ES-I3 (cell line): ENCODE results near the gene CEACAM1.
"Not testable (repeated sequence)": the region's sequence is repeated elsewhere in the genome, so short reads cannot be mapped to it uniquely, and the experiment has no call there.

ENCODE experiments used
- H3K36me3 ChIP-seq: 2 replicates; pipeline ENCODE4 v1.6.1; 2013; ENCODE audit warnings: mild to moderate bottlenecking, low read length, control low read depth, moderate library complexity; ENCODE audit not compliant: insufficient read depth
- H3K4me1 ChIP-seq: 2 replicates; pipeline ENCODE4 v1.6.1; 2013; ENCODE audit warnings: mild to moderate bottlenecking, control low read depth, low read length; ENCODE audit not compliant: insufficient read depth
- H3K9ac ChIP-seq: 2 replicates; pipeline ENCODE4 v1.6.1; 2013; ENCODE audit warnings: low read depth, mild to moderate bottlenecking, low read length, moderate library complexity
- H3K9me3 ChIP-seq: 2 replicates; pipeline ENCODE4 v1.6.1; 2013; ENCODE audit warnings: mild to moderate bottlenecking, low read length, moderate library complexity; ENCODE audit not compliant: control insufficient read depth, insufficient read depth

Gene CEACAM1

GRCh38 chr19:42535276-42535675, 7.0 kb upstream of the CEACAM1 start:
- not testable (repeated sequence) for H3K36me3 ChIP-seq

GRCh38 chr19:42534391-42534790, 6.1 kb upstream of the CEACAM1 start:
- peaks cover 10% of the 10 kb centered on the region for H3K4me1 ChIP-seq
- no peak overlapping the region for H3K9ac ChIP-seq
- no peaks in the 10 kb centered on the region for H3K36me3 ChIP-seq
- no peaks in the 10 kb centered on the region for H3K9me3 ChIP-seq

More at GRCh38 chr19:42535276-42535675, 7.0 kb upstream of the CEACAM1 start:
- H3K4me1 ChIP-seq = peaks cover 17% of the 10 kb centered on the region
- not testable (repeated sequence) for H3K9ac ChIP-seq, H3K9me3 ChIP-seq

- H3K9ac ChIP-seq = no peak overlapping the region
- no peaks in the 10 kb centered on the region for H3K9me3 ChIP-seq
- H3K36me3 ChIP-seq = no peaks in the 10 kb centered on the region
- peaks cover 12% of the 10 kb centered on the region for H3K4me1 ChIP-seq
Observed at GRCh38 chr19:42532891-42533290, 4.6 kb upstream of the CEACAM1 start.

GRCh38 chr19:42531313-42531712, 3.0 kb upstream of the CEACAM1 start:
- Histone ChIP-seq H3K9ac (no peak overlapping the region), H3K36me3 (no peaks in the 10 kb centered on the region), H3K9me3 (no peaks in the 10 kb centered on the region), H3K4me1 (peaks cover 15% of the 10 kb centered on the region)

GRCh38 chr19:42529248-42529764, 1.0 kb upstream of the CEACAM1 start:
- Histone ChIP-seq H3K36me3 (no peaks in the 10 kb centered on the region), H3K4me1 (peaks cover 15% of the 10 kb centered on the region), H3K9me3 (no peaks in the 10 kb centered on the region), H3K9ac (no peak overlapping the region)

- H3K9ac ChIP-seq = no peak overlapping the region
- no peaks in the 10 kb centered on the region for H3K36me3 ChIP-seq
- H3K4me1 ChIP-seq = peaks cover 11% of the 10 kb centered on the region; the same call in 1 of the 2 replicates
- no peaks in the 10 kb centered on the region for H3K9me3 ChIP-seq
Observed at GRCh38 chr19:42524943-42525342, 3.3 kb downstream of the CEACAM1 start.

- no peak overlapping the region for H3K9ac ChIP-seq
- no peaks in the 10 kb centered on the region for H3K36me3 ChIP-seq
- H3K4me1 ChIP-seq = peaks cover 11% of the 10 kb centered on the region; the same call in 1 of the 2 replicates
- no peaks in the 10 kb centered on the region for H3K9me3 ChIP-seq
Observed at GRCh38 chr19:42524250-42524649, 4.0 kb downstream of the CEACAM1 start.

GRCh38 chr19:42522262-42522661, 6.0 kb downstream of the CEACAM1 start:
- H3K9ac ChIP-seq, H3K36me3 ChIP-seq, H3K9me3 ChIP-seq, H3K4me1 ChIP-seq: not testable (repeated sequence)

GRCh38 chr19:42521346-42522030, 6.8 kb downstream of the CEACAM1 start:
- Histone ChIP-seq H3K4me1 (no peaks in the 10 kb centered on the region), H3K36me3 (no peaks in the 10 kb centered on the region), H3K9me3 (no peaks in the 10 kb centered on the region; the same call in 1 of the 2 replicates), H3K9ac (no peak overlapping the region)

GRCh38 chr19:42519108-42519507, 9.2 kb downstream of the CEACAM1 start:
- no peak overlapping the region for H3K9ac ChIP-seq
- no peaks in the 10 kb centered on the region for H3K4me1 ChIP-seq
- H3K36me3 ChIP-seq = no peaks in the 10 kb centered on the region
- H3K9me3 ChIP-seq = no peaks in the 10 kb centered on the region; the same call in 1 of the 2 replicates

- Histone ChIP-seq H3K4me1 (no peaks in the 10 kb centered on the region; the same call in 1 of the 2 replicates), H3K36me3 (no peaks in the 10 kb centered on the region), H3K9ac (no peak overlapping the region), H3K9me3 (no peaks in the 10 kb centered on the region; the same call in 1 of the 2 replicates)
Observed at GRCh38 chr19:42516771-42517170, 11.5 kb downstream of the CEACAM1 start.

- no peaks in the 10 kb centered on the region; the same call in 1 of the 2 replicates for H3K9me3 ChIP-seq
- no peaks in the 10 kb centered on the region; the same call in 1 of the 2 replicates for H3K4me1 ChIP-seq
- H3K36me3 ChIP-seq = no peaks in the 10 kb centered on the region
- H3K9ac ChIP-seq = no peak overlapping the region
Observed at GRCh38 chr19:42515241-42515832, 12.9 kb downstream of the CEACAM1 start.

GRCh38 chr19:42514449-42514848, 13.8 kb downstream of the CEACAM1 start:
- no peaks in the 10 kb centered on the region; the same call in 1 of the 2 replicates for H3K4me1 ChIP-seq
- no peak overlapping the region for H3K9ac ChIP-seq
- H3K9me3 ChIP-seq = no peaks in the 10 kb centered on the region; the same call in 1 of the 2 replicates
- no peaks in the 10 kb centered on the region for H3K36me3 ChIP-seq

- H3K4me1 ChIP-seq = peaks cover 8% of the 10 kb centered on the region
- H3K9ac ChIP-seq = no peak overlapping the region
- H3K36me3 ChIP-seq = no peaks in the 10 kb centered on the region
- no peaks in the 10 kb centered on the region; the same call in 1 of the 2 replicates for H3K9me3 ChIP-seq
Observed at GRCh38 chr19:42512743-42513304, 15.5 kb downstream of the CEACAM1 start.
